ENCODE measurements around the gene SEPSECS.

The SEPSECS gene

GRCh38 chr4:25076625-25077398 lies 83.4 kb downstream of the SEPSECS start:
- no peak for DNase-seq

- no peak for DNase-seq
These were observed 84.4 kb downstream of the SEPSECS start for GRCh38 chr4:25075851-25076250.

- DNase-seq = no peak
These were observed 85.1 kb downstream of the SEPSECS start for GRCh38 chr4:25075129-25075528.

GRCh38 chr4:25070545-25070944 lies 89.7 kb downstream of the SEPSECS start:
- no peak for DNase-seq

All from NK-92 treated with Interleukin-12 subunit alpha and Interleukin-12 subunit beta, amount 100 ng/mL, for 24 hours (cell line).